Adrenal gland (tissue), 5 donors: ENCODE data around the gene EXOC3L1.

ENCODE experiments used
- POLR2A ChIP-seq, 2 donors: fragments of 450-650 bp; IDR thresholded peaks; one replicate each; pipeline ENCODE4 v1.6.1; 2017; ENCODE audit warnings: antibody characterized with exemption in 2 of 2, mild to moderate bottlenecking in 2 of 2, moderate library complexity in 1 of 2
- TF ChIP-seq, protein P1 (sequence below), 6 experiments: fragments of 450-650 bp in 4 of 6; fragments of 200-600 bp in 2 of 6; sonication (generic) in 1 of 6; IDR thresholded peaks; 1 replicate in 5 of 6; 2 replicates in 1 of 6; pipeline versions ENCODE4 v1.5.1 to v1.8.0; 2016 to 2021; ENCODE audit warnings: antibody characterized with exemption in 6 of 6, mild to moderate bottlenecking in 2 of 6, moderate library complexity in 1 of 6
- donor health status: DM: no; HTN: no; CAD: no.

DNA sequence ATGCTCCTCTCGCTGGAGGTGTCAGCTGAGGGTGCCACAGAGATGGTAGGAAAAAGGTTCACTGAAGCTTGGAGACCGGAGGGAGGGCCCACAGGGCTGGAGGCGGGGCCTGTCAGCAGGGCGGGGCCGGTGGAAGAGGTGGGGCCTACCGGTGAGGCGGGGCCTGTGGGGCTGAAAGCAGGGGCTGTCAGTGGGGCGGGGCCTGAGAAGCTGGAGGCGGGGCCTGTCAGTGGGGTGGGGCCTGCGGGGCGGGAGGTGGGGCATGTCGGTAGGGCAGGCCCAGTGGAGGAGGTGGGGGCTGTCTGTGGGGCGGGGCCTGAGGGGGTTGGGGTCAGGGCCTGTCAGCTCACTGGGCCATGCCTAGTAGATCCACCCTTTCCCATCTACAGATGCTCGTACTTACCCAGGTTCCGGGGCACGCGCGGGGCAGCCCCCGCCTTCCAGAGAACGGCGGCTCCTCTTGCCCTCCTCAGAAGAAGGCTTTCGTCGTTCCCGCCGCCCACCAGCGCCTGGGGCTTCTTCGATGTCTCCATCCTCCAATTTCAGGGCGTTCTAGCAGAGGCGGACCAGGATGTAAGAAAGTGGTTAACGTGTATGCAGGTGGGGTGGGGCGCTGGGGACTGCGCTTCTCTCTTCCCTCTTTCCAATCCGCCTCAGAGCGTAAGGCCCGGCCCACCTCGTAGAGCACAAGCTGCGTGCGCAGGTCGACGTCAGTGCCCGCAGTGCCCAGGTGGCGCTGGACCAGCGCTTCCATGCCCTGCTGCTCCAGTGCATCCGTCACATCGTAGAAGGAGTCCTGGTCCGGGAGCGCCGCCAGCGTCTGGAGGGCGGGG, 46.8 kb upstream of the EXOC3L1 start:
- TF ChIP-seq, protein P1, sequence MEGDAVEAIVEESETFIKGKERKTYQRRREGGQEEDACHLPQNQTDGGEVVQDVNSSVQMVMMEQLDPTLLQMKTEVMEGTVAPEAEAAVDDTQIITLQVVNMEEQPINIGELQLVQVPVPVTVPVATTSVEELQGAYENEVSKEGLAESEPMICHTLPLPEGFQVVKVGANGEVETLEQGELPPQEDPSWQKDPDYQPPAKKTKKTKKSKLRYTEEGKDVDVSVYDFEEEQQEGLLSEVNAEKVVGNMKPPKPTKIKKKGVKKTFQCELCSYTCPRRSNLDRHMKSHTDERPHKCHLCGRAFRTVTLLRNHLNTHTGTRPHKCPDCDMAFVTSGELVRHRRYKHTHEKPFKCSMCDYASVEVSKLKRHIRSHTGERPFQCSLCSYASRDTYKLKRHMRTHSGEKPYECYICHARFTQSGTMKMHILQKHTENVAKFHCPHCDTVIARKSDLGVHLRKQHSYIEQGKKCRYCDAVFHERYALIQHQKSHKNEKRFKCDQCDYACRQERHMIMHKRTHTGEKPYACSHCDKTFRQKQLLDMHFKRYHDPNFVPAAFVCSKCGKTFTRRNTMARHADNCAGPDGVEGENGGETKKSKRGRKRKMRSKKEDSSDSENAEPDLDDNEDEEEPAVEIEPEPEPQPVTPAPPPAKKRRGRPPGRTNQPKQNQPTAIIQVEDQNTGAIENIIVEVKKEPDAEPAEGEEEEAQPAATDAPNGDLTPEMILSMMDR (IDR thresholded peaks at IDR 0.05): no peak
- no peak for TF ChIP-seq POLR2A (IDR thresholded peaks at IDR 0.05)
